ENCODE measurements around the gene NAA25.
"Not testable (repeated sequence)": the region's sequence is repeated elsewhere in the genome, so short reads cannot be mapped to it uniquely, and the experiment has no call there.

NAA25 gene

DNA sequence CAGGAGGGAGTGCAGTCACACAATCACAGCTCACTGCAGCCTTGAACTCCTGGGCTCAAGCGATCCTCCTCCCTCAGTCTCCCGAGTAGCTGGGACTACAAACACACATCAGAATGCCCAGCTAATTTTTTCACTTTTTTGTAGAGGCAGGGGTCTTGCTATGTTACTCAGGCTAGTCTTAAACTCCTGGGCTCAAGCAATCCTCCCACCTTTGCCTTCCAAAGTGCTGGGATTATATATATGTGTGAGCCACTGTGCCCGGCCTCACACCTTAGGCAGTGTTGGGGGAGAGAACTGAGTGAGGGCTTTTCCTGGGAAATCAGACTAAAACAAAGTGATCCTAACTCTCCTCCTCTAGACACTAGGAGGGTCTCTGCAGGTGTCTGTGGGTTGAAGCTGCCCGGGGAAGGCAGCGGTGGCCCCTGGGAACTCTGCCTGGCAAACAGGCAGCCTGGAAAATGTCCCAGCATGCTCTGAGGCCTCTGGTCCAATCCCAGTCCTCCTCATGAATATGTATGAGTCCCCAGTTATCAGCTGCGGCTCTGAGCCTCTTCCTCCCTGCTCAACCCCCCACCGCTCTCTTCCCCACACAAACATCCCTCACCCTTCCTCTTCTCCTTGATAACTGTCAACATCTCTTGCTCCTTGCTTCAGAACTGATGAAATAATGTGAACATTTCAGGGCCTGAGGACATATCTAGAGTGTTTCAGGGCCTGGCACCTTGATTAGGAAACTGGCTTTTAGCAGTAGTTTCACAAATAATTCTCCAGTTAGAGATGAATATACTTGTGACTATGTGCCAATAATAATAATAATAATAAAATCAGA, 7.9 kb upstream of the NAA25 start:
- DNase-seq, result no peak

DNA sequence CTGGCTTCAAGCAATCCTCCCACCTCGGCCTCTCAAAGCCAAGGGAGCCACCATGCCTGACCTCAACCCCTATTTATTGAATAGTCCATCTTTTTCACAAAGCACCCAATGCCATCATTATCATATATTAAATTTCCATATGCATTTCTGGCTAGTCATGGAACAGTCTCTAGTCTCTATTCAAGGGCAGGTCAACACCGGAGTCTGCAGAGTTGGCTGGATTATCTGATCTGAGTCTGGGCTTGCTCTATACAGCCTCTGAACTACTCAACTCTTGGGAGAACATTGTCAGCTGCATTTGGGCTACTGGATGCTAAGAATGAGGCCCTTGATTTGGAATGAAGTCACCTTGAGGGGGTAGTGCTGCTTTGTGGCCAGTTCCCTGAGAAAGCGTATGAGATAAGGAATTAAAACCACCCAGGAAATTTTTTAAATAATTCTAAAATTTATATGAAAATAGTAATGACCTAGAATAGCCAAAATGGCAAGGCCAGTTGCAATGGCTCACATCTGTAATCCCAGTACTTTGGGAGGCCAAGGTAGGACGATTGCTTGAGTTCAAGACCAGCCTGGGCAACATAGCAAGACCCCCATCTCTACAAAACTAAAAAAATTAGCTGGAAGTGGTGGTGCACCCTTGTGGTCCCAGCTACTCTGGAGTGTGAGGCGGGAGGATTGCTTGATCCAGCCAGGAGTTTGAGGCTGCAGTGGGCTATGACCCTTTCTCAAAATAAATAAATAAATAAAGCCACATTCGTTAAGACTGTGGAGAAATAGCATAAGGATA, 6.9 kb upstream of the NAA25 start:
- no peak for DNase-seq

DNA sequence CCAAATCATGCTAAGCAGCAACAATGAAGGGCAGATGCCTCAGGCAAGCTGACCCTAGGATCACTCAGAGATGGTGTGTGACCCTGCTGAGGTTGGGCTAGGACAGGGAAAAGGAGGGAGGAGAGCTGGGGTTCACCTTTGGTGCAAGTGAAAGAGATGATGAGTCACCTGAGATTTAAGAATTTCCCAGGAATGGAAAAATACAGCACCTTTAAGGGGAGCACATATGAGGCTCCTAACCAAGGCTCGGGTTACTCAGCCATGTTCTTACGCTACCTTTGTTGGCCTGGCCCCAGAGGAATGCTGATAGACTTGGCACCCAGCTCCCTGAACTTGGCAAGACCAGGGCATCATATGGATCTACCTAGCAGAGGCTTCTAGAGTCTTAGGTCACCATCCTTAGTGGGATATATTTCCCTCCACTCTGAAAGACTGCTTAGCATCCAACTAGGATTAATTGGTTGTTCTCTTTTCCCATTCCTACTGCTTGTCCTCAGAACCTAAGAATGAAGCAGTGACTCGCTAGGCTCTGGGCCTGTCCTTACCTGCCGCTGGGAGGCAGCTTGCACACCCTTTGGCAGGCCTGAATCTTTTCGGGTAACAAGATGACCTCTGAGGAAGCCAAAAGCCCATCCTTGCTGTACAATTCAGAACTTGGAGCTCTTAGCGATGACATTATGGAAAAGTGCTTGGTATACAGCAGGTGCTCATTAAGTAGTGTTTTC, 4.0 kb upstream of the NAA25 start:
- DNase-seq, result no peak

DNA sequence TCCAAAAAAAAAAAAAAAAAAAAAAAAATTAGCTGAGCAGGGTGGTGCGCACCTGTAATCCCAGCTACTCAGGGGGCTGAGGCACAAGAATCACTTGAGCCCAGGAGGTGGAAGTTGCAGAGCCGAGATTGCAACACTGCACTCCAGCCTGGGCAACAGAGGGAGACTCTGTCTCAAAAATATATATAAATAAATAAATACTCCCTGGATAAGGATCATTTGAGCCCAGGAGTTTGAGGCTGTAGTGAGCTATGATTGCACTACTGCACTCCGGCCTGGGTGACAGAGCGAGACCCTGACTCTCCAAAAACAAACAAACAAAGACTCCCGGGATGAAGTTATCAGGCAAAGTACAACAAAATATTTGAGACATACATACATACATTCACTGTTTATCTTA, 3.3 kb upstream of the NAA25 start:
- no peak for DNase-seq

DNA sequence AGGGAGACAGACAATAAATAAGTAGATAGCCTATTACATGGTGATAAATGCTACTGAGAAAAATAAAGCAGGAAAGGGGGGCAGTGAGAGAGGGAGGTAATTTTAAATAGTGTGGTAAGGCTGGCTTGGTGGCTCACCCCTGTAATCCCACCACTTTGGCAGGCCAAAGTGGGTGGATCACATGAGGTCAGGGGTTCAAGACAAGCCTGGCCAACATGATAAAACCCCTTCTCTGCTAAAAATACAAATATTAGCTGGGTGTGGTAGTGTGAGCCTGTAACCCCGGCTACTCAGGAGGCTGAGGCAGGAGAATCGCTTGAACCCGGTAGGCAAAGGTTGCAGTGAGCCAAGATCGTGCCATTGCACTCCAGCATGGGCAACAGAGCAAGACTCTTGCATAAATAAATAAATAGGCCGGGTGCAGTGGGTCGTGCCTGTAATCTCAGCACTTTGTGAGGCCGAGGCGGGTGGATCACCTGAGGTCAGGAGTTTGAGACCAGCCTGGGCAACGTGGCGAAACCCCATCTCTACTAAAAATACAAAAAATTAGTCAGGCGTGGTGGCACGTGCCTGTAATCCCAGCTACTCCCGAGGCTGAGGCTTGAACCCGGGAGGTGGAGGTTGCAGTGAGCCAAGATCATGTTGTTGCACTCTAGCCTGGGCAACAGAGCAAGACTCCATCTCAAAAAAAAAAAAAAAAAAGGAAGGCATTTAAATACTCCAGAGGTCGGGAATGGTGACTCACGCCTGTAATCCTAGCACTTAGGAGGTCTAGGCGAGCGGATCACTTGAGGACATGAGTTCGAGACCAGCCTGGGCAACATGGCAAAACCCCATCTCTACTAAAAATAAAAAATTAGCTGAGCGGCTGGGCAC, 2.4 kb upstream of the NAA25 start:
- not testable (repeated sequence) for DNase-seq

DNA sequence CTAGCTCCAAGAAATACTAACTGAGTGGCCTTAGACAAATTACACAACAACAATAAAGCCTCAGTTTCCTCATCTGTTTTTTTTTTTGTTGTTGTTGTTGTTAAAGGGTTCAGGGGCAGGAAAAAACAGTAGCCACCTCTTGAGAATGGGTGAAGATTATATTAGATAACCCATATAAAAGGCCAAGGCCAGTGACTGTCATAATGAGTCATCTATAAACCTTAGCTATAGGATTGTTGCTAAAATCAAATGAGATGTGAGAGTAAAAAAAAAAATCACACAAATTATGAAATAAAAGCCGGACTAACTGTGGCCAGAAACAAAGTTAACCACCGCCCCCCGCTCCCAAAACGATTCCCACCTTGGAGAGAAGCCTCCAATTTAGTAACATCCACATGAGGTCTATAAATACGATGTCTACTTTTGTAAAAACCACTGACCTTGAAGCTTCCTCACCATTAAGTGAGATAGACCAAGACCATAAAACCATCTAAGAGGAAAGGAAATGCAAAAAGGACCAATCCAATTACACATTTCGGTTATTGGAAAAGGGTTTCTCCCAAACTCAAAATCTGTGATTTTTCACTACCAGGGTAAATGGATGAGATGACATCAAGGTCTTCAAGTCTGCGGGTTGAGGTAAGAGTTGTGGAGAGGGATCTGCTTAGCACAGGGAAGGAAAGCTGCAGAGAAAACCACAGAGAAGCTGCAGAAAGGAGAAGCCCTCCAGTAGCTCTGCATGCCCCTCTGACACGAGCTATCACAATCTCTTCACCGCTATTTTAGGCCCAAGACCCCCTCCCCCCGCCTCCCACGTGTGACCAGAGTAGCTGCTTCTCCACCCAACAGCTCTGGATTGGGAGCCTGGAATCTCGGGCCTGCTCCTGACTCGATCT, 1.0 kb downstream of the NAA25 start:
- DNase-seq, result no peak

DNA sequence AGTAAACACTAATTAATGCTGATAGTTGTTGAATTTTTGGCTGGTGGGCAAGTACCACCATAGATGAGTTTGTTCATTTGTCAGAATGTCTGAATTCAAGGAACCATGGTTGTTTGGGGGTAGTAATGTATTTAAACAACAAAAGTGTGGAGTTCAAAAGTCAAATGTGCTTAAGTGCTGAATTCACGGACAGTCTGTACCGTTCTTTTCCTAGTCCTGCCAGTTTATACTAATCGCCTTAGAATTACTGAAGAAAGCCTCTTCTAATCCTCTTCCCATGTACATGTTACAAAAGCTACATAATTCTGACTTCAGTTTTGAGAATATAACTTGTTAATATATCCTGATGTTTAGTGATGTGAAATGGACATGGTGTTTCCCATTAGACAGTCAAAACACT, 2.7 kb downstream of the NAA25 start:
- no peak for DNase-seq

DNA sequence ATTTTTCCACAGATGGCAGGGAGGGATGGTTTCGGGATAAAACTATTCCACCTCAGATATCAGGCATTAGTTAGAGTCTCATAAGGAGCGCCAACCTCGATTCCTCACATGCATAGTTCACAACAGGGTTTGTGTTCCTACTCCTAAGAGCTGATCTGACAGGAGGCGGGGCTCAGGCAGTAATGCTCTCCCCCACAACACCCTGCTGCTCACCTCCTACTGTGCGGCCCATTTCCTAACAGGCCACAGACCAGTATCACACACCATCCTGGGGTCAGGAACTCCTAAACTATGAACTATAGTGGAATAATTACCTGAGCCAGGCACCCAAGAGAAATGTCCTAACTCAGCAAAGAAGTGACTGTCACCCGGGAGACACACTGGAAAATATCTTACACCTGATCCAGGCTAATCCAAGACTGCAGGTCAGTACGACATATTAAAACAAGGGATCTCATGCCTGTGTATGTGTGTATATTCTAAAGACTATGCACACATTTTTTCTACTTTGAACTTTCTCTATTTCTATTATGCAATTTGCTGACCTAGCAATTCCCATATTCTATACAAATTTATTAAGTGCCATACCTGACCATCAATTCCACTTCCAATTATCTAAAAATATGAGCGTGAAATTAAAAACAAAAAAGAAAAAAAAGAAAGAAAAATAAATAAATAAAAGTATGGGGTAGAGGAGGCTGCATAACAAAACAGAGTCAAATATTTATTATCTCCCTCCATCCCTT, 4.7 kb downstream of the NAA25 start:
- no peak for DNase-seq

DNA sequence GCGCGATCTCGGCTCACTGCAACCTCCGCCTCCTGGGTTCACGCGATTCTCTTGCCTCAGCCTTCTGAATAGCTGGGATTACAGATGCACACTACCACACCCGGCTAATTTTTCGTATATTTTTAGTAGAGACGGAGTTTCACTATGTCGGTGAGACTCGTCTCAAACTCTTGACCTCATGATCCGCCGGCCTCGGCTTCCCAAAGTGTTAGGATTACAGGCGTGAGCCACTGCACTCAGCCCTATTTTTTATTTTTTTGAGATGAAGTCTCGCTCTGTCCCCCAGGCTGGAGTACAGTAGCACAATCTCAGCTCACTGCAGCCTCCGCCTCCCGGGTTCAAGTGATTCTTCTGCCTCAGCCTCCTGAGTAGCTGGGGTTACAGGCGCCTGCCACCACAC, 5.8 kb downstream of the NAA25 start:
- DNase-seq, result not testable (repeated sequence)

DNA sequence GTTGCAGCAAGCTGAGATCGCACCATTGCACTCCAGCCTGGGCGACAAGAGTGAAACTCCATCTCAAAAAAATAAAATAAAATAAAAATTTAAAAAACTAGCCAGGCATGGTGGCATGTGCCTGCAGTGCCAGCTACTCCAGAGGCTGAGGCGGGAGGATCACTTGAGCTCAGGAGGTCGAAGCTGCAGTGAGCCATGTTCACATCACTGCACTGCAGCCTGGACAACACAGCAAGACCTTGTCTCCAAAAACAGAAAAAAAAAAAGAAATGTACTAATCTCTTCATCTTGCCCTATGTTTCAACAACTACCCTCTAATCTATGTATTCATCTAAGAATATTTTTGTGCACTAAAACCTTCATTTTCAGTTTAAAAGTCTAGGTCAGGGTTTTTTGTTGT, 6.5 kb downstream of the NAA25 start:
- no peak for DNase-seq

DNA sequence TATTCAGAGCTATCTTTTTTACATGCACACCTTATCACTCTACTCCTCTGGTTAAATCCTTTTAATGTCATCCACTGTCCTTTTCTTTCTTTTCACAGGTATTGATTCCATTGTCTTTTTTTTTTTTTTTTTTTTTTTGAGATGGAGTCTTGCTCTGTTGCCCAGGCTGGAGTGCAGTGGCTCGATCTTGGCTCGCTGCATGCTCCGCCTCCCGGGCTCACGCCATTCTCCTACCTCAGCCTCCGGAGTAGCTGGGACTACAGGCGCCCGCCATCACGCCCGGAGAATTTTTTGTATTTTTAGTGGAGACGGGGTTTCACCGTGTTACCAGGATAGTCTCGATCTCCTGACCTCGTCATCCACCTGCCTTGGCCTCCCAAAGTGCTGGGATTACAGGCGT, 8.1 kb downstream of the NAA25 start:
- DNase-seq, result not testable (repeated sequence)

DNA sequence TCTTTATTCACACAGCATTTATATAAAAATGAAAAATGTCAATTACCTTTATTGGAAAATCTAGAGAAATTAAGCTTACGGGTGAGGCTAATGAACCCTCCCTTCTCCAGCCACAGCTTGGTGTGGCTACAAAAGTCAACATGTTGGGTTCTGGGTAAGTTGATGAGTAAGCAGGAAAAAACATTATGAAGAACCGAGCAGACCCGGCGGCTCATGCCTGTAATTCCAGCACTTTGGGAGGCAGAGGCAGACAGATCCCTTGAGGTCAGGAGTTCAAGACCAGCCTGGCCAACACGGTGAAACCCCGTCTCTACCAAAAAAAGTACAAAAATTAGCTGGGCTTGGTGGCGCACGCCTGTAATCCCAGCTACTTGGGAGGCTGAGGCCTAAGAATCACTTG, 10.9 kb downstream of the NAA25 start:
- DNase-seq, result no peak

DNA sequence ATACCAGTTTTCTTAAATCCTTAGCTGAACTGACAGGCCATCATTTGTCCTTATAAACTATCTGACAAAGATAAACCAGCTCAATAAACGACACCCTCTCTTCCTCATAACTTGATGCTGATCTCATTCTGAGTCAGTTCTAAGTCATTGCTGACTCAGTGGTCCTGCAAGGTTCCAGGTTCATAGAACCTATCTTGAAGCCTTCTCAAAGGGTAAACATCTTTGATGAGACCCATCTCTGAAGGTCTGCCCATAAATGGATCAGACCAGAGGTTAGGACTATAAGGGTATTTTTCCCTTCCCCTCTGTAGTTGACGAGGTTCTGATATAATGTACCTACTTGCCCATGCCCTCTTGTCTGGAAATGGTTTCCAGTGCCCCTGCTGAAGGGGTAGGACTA, 11.9 kb downstream of the NAA25 start:
- DNase-seq, result no peak

DNA sequence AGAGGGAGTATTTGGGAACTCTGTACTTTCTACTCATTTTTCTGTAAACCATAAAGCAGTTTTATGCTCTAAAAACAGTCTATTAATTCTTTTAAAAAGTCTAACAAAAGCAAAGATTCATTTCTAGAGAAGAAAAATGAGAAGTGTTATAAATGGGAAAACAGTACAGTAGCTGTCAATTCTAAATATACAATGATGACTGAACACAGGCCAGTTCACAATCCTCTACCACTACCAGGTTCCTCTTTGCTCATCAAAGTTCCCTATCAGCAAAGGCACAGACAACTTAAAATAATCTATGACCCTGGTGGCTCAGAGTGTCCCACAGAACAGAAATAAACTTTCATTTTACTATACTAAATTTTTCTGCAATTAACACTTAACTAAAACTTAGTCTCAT, 12.5 kb downstream of the NAA25 start:
- no peak for DNase-seq

DNA sequence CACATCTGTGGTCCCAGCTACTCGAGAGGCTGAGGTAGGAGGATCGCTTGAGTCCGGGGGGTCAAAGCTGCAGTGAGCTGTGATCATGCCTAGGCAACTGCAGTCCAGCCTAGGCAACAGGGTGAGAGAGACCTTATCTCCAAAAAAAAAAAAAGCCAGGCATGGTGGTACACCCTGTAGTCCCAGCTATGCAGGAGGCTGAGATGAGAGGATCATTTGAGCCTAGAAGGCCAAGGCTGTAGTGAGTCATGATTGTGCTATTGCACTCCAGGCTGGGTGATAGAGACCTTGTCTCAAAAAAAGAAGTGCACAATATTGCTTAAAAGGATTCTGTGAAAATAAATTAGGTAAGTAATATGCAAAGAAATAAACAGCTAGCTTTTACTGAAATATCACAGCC, 17.0 kb downstream of the NAA25 start:
- no peak for DNase-seq

DNA sequence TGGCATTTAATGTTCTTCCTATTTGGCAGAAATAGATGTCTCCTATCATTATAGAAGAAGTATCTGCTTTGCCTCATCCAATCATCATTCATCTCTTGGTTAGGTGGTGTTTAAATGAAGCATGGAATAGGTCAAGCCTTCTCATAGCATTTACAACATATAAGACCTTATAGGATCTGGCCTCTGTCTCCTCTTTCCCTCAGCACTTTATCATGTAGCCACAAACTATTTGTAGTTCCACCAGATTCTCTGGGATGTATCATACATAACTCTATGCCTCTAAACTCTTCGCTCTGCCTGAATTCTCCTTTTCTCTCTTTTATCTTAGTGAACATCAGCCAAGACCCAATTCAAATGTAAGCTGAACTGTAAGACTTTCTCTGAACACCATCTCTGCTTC, 20.7 kb downstream of the NAA25 start:
- DNase-seq, result no peak

DNA sequence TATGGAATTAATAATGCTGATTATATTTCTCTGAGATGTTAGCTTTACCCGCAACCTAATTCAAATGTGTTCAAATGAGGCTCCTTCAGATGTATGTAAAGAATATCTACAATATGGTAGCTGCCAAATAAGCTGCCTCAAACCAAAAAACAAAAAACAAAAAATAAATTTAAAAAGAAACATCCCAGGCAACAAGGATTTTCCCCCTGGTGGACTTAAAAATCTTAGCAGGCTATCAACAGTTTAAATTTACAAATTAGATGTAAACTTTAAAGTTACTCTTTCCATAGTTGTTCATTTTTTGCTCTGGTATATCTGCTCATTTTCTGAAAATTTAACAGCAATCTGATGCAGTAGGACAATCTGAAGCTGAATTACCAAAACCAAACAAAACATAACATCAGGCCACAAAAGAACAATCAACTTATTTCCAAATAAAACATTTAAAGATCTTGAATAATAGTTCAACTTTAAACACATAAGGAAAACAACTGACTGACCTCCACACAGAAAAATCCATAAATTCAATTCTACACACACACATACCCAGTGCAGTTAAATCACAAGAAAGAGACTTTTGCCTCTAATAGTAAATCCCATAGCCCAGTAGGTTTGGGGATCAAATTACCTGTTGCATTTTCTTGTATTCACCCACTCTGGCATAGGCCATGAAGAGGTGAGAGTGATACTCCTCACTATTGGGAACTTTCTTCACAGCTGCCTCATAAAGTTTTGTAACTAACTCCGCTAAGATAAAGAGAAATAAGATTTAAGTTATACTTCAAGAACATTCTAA, 21.3 kb downstream of the NAA25 start:
- DNase-seq, result no peak

DNA sequence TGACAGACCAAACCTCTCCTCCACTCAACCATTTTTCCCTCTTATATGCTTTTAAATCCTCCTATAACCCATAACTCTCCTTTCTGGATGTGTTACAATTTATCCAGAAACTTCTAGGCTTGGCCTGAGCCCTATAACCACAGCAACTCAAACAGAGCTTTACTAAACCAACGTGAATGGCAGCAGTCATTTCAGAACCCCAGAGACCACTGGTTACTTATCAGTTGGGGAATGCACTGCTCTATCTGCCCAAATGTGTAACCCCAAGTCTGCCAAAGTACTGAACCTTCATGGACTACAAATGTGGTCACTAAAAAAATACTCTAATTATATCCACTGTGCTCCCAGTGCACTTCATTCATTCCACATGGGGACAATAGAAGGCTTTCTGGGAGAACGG, 42.0 kb downstream of the NAA25 start:
- DNase-seq, result no peak

DNA sequence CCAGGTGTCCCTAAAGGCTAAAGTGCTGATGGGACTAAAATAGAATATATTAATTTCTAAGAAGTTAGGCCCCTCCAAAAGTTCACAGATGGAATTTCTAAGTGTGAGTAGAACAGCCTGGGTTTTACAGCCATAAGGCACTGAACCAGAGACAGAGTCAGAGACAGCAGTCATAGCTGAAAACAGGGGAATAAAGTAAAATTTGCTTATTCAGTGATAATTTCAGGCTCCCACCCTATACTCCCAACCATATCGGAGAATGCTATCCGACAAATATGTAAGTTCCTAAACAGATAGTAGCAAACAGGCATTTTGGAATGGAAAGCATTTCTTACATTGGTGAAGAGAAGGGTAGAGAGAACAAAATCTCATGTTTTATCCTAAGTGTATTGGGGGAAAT, 45.3 kb downstream of the NAA25 start:
- DNase-seq, result no peak

DNA sequence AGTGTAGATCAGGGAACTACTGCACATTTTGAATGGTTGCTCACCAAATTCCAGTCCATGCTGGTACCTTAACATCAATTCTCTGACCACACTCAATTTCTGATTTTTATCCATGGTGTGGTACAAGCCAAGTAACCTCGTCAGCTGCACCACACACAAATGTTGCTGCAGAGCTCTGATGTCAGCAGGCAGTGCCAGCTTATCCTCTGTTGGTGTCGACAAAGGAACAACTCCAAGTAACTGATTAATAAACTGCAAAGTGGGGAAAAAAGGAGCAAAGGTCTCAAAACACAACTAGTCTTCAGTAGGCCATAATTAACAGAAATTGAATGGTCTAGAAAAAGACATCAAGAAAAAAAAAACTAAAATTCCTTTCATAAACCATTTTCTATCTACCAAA, 47.4 kb downstream of the NAA25 start:
- no peak for DNase-seq
